H1 (cell line): ENCODE results near the gene COL19A1. TPM values are rescaled to one million over a fixed set of nuclear protein-coding genes. Genes with fewer than 3 reads are reported as not detected.

Experiments used
- CTCF ChIA-PET: fragments of 300-600 bp; sonication (Branson Sonifier 250); formaldehyde crosslinking; loops from one replicate; lab custom pipeline; 2021; ENCODE audit not compliant: partially characterized antibody; lab: Charles Lee
- POLR2A ChIA-PET: fragments of 300-600 bp; sonication (Branson Sonifier 250); formaldehyde crosslinking; loops from one replicate; lab custom pipeline; 2021; ENCODE audit warnings: inconsistent platforms; ENCODE audit not compliant: partially characterized antibody; lab: Charles Lee
- DNase-seq, 2 experiments: peaks; one replicate each; pipeline versions ENCODE4 v3.0.0 to v3.0.0-alpha.2; 2010 to 2022; ENCODE audit warnings: low spot score in 2 of 2, low read depth in 1 of 2, mixed read lengths in 1 of 2
- FAIRE-seq: peaks from 2 replicates; lab custom pipeline; 2011; peaks lifted over from hg19 to GRCh38; lab: Jason Lieb, UNC
- H2AFZ ChIP-seq: 2 replicates; pipeline ENCODE4 v1.8.1; 2012; ENCODE audit warnings: low read length, inconsistent platforms
- H2AK5ac ChIP-seq: 2 replicates; pipeline ENCODE4 v1.6.1; 2013; ENCODE audit warnings: low read depth, low read length
- H2BK120ac ChIP-seq: replicated peaks from 2 replicates; pipeline ENCODE3; 2013; ENCODE audit warnings: low read depth, low read length, inconsistent platforms
- H2BK12ac ChIP-seq: 2 replicates; pipeline ENCODE4 v1.6.1; 2013; ENCODE audit warnings: low read depth, low read length
- H2BK15ac ChIP-seq: 2 replicates; pipeline ENCODE4 v1.6.1; 2013; ENCODE audit warnings: low read length
- H2BK20ac ChIP-seq: 2 replicates; pipeline ENCODE4 v1.6.1; 2013; ENCODE audit warnings: low read length
- H2BK5ac ChIP-seq: 2 replicates; pipeline ENCODE4 v1.6.1; 2013; ENCODE audit warnings: low read depth, low read length
- H3K14ac ChIP-seq: 2 replicates; pipeline ENCODE4 v1.6.1; 2013; ENCODE audit warnings: inconsistent platforms; ENCODE audit not compliant: insufficient read length
- H3K18ac ChIP-seq: 2 replicates; pipeline ENCODE4 v1.6.1; 2013; ENCODE audit warnings: low read length; ENCODE audit errors: extremely low read depth
- H3K23ac ChIP-seq: 2 replicates; pipeline ENCODE4 v1.6.1; 2013; ENCODE audit warnings: inconsistent platforms; ENCODE audit not compliant: insufficient read length
- H3K23me2 ChIP-seq: 2 replicates; pipeline ENCODE4 v1.6.1; 2013; ENCODE audit warnings: low read depth, low read length
- H3K27ac ChIP-seq: 2 replicates; pipeline ENCODE4 v1.6.1; 2011; ENCODE audit warnings: low read depth, low read length, inconsistent platforms
- H3K27me3 ChIP-seq, 4 experiments: replicated peaks in 1 of 4; 1 replicate in 1 of 4; 2 replicates in 3 of 4; pipeline versions ENCODE4 v1.6.1 to v1.8.1; 2011 to 2013; ENCODE audit warnings: low read length in 3 of 4, mild to moderate bottlenecking in 3 of 4, inconsistent platforms in 2 of 4, mixed read lengths in 2 of 4, moderate library complexity in 1 of 4; ENCODE audit not compliant: control insufficient read depth in 3 of 4, insufficient read depth in 3 of 4; ENCODE audit errors: extremely low read depth in 1 of 4
- H3K36me3 ChIP-seq, 4 experiments: 2 replicates each; pipeline versions ENCODE4 v1.6.1 to v1.8.1; 2011 to 2013; ENCODE audit warnings: mild to moderate bottlenecking in 4 of 4, low read length in 3 of 4, moderate library complexity in 2 of 4, control low read depth in 1 of 4, inconsistent platforms in 1 of 4; ENCODE audit not compliant: insufficient read depth in 4 of 4, control insufficient read depth in 2 of 4
- H3K4ac ChIP-seq: replicated peaks from 2 replicates; pipeline ENCODE3; 2013; ENCODE audit warnings: low read length, low read depth, mixed read lengths, inconsistent platforms; ENCODE audit not compliant: insufficient read length
- H3K4me1 ChIP-seq, 4 experiments: replicated peaks in 1 of 4; 1 replicate in 1 of 4; 2 replicates in 3 of 4; pipeline versions ENCODE4 v1.6.1 to v1.8.1; 2011 to 2013; ENCODE audit warnings: low read length in 3 of 4, inconsistent platforms in 2 of 4, mixed read lengths in 1 of 4; ENCODE audit not compliant: insufficient read depth in 4 of 4, control insufficient read depth in 3 of 4
- H3K4me2 ChIP-seq, 2 experiments: 2 replicates each; pipeline versions ENCODE4 v1.6.1 to v1.8.1; 2011 to 2013; ENCODE audit warnings: low read depth in 2 of 2, low read length in 2 of 2, control low read depth in 1 of 2, inconsistent platforms in 1 of 2, mild to moderate bottlenecking in 1 of 2; ENCODE audit not compliant: insufficient read depth in 1 of 2
- H3K4me3 ChIP-seq, 4 experiments: fragments of 200-600, 300-600 bp in 1 of 4; sonication (generic), shearing (Covaris generic), sonication (Bioruptor Twin) in 1 of 4; 2 replicates each; pipeline versions ENCODE4 v1.5.1 to v1.8.1; 2011 to 2016; ENCODE audit warnings: low read length in 4 of 4, low read depth in 3 of 4, control low read depth in 2 of 4, inconsistent platforms in 2 of 4, mild to moderate bottlenecking in 2 of 4, mixed read lengths in 1 of 4, moderate library complexity in 1 of 4; ENCODE audit not compliant: insufficient read depth in 2 of 4; ENCODE audit errors: extremely low read depth in 1 of 4
- H3K56ac ChIP-seq: replicated peaks from 2 replicates; pipeline ENCODE3; 2013; ENCODE audit warnings: low read depth, mild to moderate bottlenecking, mixed read lengths, low read length, inconsistent platforms; ENCODE audit not compliant: insufficient read length
- H3K79me1 ChIP-seq: 2 replicates; pipeline ENCODE4 v1.6.1; 2013; ENCODE audit warnings: low read depth, low read length, control low read depth
- H3K79me2 ChIP-seq, 2 experiments: 2 replicates each; pipeline versions ENCODE4 v1.6.1 to v1.8.1; 2012 to 2013; ENCODE audit warnings: low read length in 2 of 2, mild to moderate bottlenecking in 2 of 2, inconsistent platforms in 1 of 2; ENCODE audit not compliant: insufficient read depth in 2 of 2, control insufficient read depth in 1 of 2
- H3K9ac ChIP-seq, 4 experiments: replicated peaks in 1 of 4; 1 replicate in 1 of 4; 2 replicates in 3 of 4; pipeline versions ENCODE4 v1.6.1 to v1.8.1; 2011 to 2013; ENCODE audit warnings: low read depth in 3 of 4, low read length in 3 of 4, control low read depth in 2 of 4, mild to moderate bottlenecking in 2 of 4, moderate library complexity in 2 of 4, inconsistent platforms in 1 of 4; ENCODE audit errors: extremely low read depth in 1 of 4
- H3K9me3 ChIP-seq, 2 experiments: 2 replicates each; pipeline versions ENCODE4 v1.6.1 to v1.8.1; 2012 to 2013; ENCODE audit warnings: mild to moderate bottlenecking in 2 of 2, moderate library complexity in 2 of 2, control low read depth in 1 of 2, inconsistent platforms in 1 of 2, low read depth in 1 of 2, low read length in 1 of 2, mixed read lengths in 1 of 2; ENCODE audit not compliant: insufficient read depth in 2 of 2
- H4K20me1 ChIP-seq, 2 experiments: replicated peaks in 1 of 2; 2 replicates each; pipeline versions ENCODE3 to v1.8.1; 2011 to 2013; ENCODE audit warnings: inconsistent platforms in 2 of 2, low read length in 2 of 2, mild to moderate bottlenecking in 1 of 2; ENCODE audit not compliant: insufficient read depth in 2 of 2, control insufficient read depth in 1 of 2
- H4K5ac ChIP-seq: 2 replicates; pipeline ENCODE4 v1.6.1; 2013; ENCODE audit warnings: low read length, low read depth, mixed read lengths, inconsistent platforms; ENCODE audit not compliant: insufficient read length
- H4K8ac ChIP-seq: 2 replicates; pipeline ENCODE4 v1.8.0; 2013; ENCODE audit warnings: mild to moderate bottlenecking, moderate library complexity, low read length, inconsistent platforms; ENCODE audit not compliant: insufficient read depth; ENCODE audit errors: extremely low read depth
- H4K91ac ChIP-seq: replicated peaks from 2 replicates; pipeline ENCODE3; 2013; ENCODE audit warnings: low read length, mixed read lengths, inconsistent platforms; ENCODE audit not compliant: insufficient read length
- ASH2L ChIP-seq: fragments of 200-600, 300-600 bp; sonication (generic); IDR thresholded peaks from one replicate; pipeline ENCODE4 v1.7.1; 2017; ENCODE audit warnings: low read length
- GABPA ChIP-seq: IDR thresholded peaks from 2 replicates; pipeline ENCODE4 v1.6.1; 2011; ENCODE audit warnings: mild to moderate bottlenecking, low read length, moderate library complexity, borderline replicate concordance; ENCODE audit not compliant: insufficient read depth
- HDAC6 ChIP-seq: IDR thresholded peaks from one replicate; pipeline ENCODE4 v1.7.1; 2012; ENCODE audit warnings: low read depth, mild to moderate bottlenecking, inconsistent platforms, low read length, moderate library complexity
- KDM1A ChIP-seq: fragments of 200-600, 300-600 bp; sonication (generic); IDR thresholded peaks from 2 replicates; pipeline ENCODE4 v1.7.1; 2016; ENCODE audit warnings: mild to moderate bottlenecking, low read length, borderline replicate concordance
- PHF8 ChIP-seq: fragments of 200-600 bp; sonication (generic); conservative IDR thresholded peaks from 2 replicates; pipeline ENCODE4 v1.7.1; 2012; ENCODE audit warnings: low read depth, mild to moderate bottlenecking, inconsistent platforms, low read length, moderate library complexity
- SIRT6 ChIP-seq: IDR thresholded peaks from one replicate; pipeline ENCODE4 v1.7.1; 2012; ENCODE audit warnings: low read length, inconsistent platforms
- TCF12 ChIP-seq: IDR thresholded peaks from 2 replicates; pipeline ENCODE4 v1.6.1; 2011; ENCODE audit warnings: low read depth, mild to moderate bottlenecking, low read length
- WGBS, 2 experiments: shearing (Covaris generic) in 1 of 2; methylation state at CpG; one replicate each; pipeline versions ENCODE4 v1.1.6 to v1.1.7; 2013 to 2015; ENCODE audit warnings: low lambda C conversion rate in 2 of 2, mixed read lengths in 2 of 2, inconsistent platforms in 1 of 2, low coverage in 1 of 2, missing lambda C conversion rate in 1 of 2; ENCODE audit not compliant: insufficient replicate concordance in 2 of 2, insufficient coverage in 1 of 2, insufficient read length in 1 of 2; ENCODE audit errors: extremely low coverage in 1 of 2, missing lambda C conversion rate in 1 of 2; 5-methylcytosine and 5-hydroxymethylcytosine counted together
- polyA plus RNA-seq, 7 experiments: library from polyadenylated mRNA; depleted of rRNA in 3 of 7; stranded (reverse) in 5 of 7; unstranded in 2 of 7; fragments of >200 nt in 5 of 7; fragments of 200-250 nt in 2 of 7; gene quantifications; 1 replicate in 5 of 7; 2 replicates in 1 of 7; 4 replicates in 1 of 7; pipeline versions ENCODE4 v1.2.1 to v1.2.3, GENCODE V29; 2011 to 2013; ENCODE audit warnings: missing spikeins in 2 of 7, mixed read lengths in 2 of 7
- total RNA-seq: library from RNA; stranded (reverse); fragmentation: NEBNext Ultra II Directional; extraction: Animal tissue kit (Norgen Biotek cat#: 25700); gene quantifications from 2 replicates; pipeline ENCODE4 v1.2.1, GENCODE V29; 2021
- TF ChIP-seq, protein P1 (sequence below): IDR thresholded peaks from 2 replicates; pipeline ENCODE4 v1.6.1; 2012; ENCODE audit warnings: inconsistent platforms

Gene COL19A1
- total and polyA plus RNA-seq, 2 of the 8 experiments (the other 6 are each of a cell fraction or from before 2014, with no cell fraction given) = not detected

- CTCF ChIA-PET = no interaction called here
- Histone ChIP-seq H2BK20ac (no peak overlapping the region), H3K27me3 (no peaks in the 10 kb centered on the region), H2BK12ac (no peak overlapping the region), H3K4me3 (no peak overlapping the region), H3K56ac (no peak overlapping the region), H3K79me2 (no peaks in the 10 kb centered on the region), H3K23ac (no peak overlapping the region), H4K91ac (no peak overlapping the region), H3K14ac (no peak overlapping the region), H2AFZ (no peak overlapping the region), H4K20me1 (no peaks in the 10 kb centered on the region), H3K4ac (no peak overlapping the region), H3K9me3 (no peaks in the 10 kb centered on the region), H4K5ac (no peak overlapping the region), H3K18ac (no peak overlapping the region), H3K4me1 (no peaks in the 10 kb centered on the region), H3K23me2 (no peaks in the 10 kb centered on the region), H3K27ac (no peak overlapping the region), H2BK5ac (no peak overlapping the region), H2BK120ac (no peak overlapping the region), H4K8ac (no peak overlapping the region), H3K36me3 (no peaks in the 10 kb centered on the region), H3K79me1 (no peaks in the 10 kb centered on the region), H2AK5ac (no peak overlapping the region), H3K9ac (no peak overlapping the region), H3K4me2 (no peak overlapping the region), H2BK15ac (no peak overlapping the region)
- WGBS, 2 experiments = 98% methylated on average over 3 of the region's 3 CpGs; no CpG with 5 or more reads in 1 of the 2 experiments
- no peak for FAIRE-seq
- TF ChIP-seq GABPA (no peak), TCF12 (no peak), KDM1A (no peak), ASH2L (no peak), HDAC6 (no peak), PHF8 (no peak), SIRT6 (no peak)
- TF ChIP-seq, protein P1, sequence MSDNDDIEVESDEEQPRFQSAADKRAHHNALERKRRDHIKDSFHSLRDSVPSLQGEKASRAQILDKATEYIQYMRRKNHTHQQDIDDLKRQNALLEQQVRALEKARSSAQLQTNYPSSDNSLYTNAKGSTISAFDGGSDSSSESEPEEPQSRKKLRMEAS = no peak
- POLR2A ChIA-PET = no interaction called here
- DNase-seq = no peak
These were observed 14.2 kb downstream of the COL19A1 start for GRCh38 chr6:69880601-69881000.
